Fibroblast of skin of left biceps (primary cell): ENCODE measurements around the gene NMRAL1.

Source experiments
- DNase-seq, 2 experiments: peaks; one replicate each; pipeline ENCODE4 v3.0.0-alpha.2; 2013; ENCODE audit warnings: low read depth in 2 of 2

The NMRAL1 gene

GRCh38 chr16:4426722-4427372, 47.6 kb downstream of the NMRAL1 start:
- no peak for DNase-seq

- DNase-seq: no peak
These were observed 48.3 kb downstream of the NMRAL1 start for GRCh38 chr16:4426021-4426684.

DNA sequence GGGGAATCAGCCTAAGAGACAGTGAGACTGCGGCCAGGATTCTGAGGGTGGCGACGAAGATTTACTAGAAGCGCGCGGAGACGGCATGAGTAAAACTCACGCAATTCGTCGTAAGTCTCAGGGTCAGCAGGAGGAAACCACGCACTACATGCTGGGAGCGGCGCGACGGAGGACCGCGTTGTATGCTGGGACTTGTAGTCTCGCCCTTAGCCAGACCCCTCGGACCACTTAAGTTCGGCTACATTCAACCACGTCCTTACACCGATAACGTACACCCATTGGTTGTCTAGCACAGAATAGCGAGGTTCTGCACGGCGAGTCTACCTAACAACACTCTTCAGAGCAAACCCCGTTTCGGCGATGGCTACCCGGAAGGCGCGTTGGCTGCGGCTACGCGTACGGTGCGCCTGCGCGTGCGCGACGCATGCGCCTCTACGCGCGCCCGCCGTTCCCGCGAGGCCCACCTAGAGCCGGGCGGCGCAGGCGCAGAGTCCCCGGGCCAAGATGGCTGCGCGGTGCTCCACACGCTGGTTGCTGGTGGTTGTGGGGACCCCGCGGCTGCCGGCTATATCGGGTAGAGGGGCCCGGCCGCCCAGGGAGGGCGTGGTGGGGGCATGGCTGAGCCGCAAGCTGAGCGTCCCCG, 48.9 kb downstream of the NMRAL1 start, which contains the start of gene DNAJA3:
TSS of gene DNAJA3 (plus strand) at position 491 of the 643 bp plus-strand sequence. CDS start at position 505, 14 bp downstream.
- DNase-seq: peak; percentile 84 to 88

GRCh38 chr16:4420505-4421105, 53.8 kb downstream of the NMRAL1 start:
- no peak for DNase-seq

DNA sequence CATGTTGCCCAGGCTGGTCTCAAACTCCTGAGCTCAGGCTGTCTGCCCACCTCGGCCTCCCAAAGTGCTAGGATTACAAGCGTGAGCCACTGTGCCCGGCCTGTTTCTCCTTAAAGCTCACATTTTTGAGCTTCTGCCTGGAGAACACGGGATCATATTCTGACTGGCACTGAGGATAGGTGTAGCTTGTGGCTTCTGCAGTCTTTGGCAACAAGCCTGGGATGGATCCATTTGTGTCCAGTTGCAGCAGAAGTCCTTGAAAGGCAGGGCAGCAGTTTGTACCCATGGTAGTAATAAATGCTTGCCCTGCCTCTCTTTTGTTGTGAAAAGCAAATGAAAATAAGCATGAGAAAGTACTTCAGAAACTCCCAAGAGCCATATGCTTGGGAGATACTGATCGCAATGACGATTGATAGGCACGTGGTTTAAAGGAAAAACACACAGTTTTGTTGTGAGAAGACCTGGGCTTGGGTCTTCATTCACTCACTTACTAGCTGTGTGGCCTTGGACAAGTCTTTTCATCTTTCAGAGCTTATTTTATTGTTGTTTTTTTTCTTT, 54.9 kb downstream of the NMRAL1 start:
- DNase-seq: no peak

DNA sequence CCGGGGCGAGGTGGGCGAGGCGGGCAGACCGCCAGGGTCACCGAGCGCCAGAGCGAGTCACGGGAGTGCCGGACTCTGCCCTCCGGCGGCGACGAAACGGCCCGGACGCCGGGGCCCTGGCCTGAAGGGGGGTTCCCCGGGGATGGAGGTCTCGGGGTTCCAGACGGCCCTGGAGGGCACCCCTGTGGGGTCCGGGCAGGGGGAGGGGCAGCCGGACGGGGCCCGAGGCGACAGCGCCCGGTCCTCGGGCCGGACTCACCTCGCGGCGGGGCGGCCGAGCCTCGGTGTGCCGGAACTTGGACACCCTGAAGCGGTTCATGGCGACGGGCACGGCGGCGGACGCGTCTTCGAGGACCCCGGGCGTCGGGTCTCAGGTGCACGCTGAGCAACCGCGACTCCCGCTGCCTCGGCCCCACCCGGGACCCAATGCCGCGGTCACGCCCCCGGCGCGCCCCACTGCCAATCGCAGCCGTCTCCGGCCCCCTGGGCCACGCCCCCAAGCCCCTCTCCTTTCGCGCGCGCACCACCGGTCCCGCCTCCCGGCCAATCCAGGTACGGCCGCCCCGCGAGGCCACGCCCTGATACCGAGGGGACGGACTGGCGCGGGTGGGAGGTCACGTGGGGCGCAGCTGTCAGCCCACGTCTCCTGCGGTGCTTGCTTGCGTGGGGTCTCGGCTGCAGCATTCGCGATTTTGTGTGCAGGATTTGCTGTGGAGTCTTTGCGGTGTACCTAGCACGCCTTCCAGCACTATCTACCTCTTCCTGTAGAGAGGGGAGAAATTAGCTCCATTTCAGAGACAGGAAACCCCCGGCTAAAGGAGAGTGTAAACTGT, 58.0 kb downstream of the NMRAL1 start, which contains the start of gene CORO7:
TSS of gene CORO7 (minus strand) at position 397 of the 833 bp plus-strand sequence. CDS start at position 319, 78 bp downstream.
- peak; percentile 53 to 57 for DNase-seq

GRCh38 chr16:4415538-4416199, 58.8 kb downstream of the NMRAL1 start:
- DNase-seq: no peak

DNA sequence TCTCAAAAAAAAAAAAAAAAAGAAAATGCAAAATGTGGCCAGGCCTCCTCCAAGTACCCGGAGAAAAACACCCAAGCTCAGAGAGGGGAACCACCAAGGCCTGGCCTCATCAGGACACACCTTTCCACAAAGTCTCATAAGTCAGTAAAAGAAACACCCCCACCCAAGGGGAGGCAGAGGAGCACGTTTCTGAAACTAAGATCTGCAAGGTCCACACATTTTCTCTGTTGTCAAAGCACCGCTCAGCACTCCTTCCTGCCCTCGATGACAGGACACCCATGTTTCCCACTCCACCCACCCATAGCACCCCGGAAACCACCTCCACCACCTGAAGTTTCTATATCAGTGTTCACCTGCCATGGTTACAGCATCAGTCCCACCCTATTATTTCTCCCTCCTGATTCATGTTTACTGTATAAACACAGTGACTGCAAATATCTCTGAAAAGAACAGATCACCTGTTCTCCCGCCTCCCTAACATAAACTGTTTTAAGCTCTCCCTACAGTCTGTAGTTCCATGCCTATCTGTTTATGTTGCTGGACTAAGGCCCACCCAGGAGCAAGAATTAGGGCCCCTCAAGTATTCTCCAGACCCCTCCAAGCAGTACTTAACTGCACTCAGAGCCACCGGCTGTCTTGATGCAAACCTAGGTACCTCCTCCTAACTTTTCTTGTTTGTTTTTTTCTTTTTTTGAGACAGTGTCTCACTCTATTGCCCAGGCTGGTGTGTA, 60.1 kb downstream of the NMRAL1 start:
- DNase-seq: no peak

DNA sequence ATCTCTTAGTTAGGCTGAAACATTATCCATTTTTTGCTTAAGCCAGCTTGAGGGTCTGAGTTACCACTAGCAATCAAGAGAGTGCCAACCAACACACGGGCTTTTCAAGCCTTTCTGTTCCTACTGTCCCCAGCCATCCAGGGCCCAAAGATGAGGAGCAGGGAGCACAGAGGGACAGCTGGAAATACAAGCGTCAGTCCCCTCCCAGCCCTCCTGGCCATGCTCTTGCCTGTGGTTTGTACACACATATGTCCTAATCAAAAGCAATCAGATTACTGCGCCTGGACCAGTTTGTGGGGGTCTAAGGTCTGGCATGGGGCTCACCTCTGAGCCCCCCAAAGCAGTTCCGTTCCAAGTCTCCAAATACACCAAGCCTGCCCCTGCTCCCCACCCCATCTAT, 61.6 kb downstream of the NMRAL1 start:
- no peak for DNase-seq

DNA sequence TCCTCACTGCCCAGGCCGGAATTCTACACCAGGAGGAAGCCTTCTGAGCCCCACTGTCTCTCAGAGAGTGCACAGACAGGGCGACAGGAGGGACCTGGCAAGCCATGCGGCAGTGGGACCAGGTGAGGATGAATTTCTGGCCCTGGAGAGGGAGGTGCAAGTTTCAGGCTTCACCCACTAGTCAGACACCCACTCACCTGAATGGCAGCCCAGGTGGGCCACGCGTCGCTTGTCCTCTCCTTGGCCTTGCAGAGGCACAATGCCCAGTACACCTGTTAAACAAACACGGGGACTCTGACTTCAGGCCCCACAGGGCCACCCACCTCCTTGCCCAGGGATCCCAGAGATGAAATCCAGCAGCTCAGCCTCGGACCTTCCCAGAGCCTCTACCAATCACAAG, 62.3 kb downstream of the NMRAL1 start:
- no peak for DNase-seq
